ENCODE measurements around the gene PCSK5. TPM values are rescaled to one million over a fixed set of nuclear protein-coding genes. Genes with fewer than 3 reads are reported as not detected.

Gene PCSK5
- total RNA-seq, 1 experiment from 2014 or later, result 7.5 TPM

- TF ChIP-seq, protein P1, sequence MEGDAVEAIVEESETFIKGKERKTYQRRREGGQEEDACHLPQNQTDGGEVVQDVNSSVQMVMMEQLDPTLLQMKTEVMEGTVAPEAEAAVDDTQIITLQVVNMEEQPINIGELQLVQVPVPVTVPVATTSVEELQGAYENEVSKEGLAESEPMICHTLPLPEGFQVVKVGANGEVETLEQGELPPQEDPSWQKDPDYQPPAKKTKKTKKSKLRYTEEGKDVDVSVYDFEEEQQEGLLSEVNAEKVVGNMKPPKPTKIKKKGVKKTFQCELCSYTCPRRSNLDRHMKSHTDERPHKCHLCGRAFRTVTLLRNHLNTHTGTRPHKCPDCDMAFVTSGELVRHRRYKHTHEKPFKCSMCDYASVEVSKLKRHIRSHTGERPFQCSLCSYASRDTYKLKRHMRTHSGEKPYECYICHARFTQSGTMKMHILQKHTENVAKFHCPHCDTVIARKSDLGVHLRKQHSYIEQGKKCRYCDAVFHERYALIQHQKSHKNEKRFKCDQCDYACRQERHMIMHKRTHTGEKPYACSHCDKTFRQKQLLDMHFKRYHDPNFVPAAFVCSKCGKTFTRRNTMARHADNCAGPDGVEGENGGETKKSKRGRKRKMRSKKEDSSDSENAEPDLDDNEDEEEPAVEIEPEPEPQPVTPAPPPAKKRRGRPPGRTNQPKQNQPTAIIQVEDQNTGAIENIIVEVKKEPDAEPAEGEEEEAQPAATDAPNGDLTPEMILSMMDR (conservative IDR thresholded peaks at IDR 0.05), result no peak
Measured at GRCh38 chr9:75918909-75919308, 28.4 kb downstream of the PCSK5 start.

More at GRCh38 chr9:75918909-75919308, 28.4 kb downstream of the PCSK5 start:
- H3K23me2 ChIP-seq (ENCODE audit: insufficient read length, low read depth, low read length, poor library complexity, severe bottlenecking), result no peaks in the 10 kb centered on the region
- no peak overlapping the region for H2AFZ ChIP-seq (ENCODE audit: low read length)
- no peak overlapping the region for H3T11ph ChIP-seq (ENCODE audit: low read length)
- no peak overlapping the region for H3K14ac ChIP-seq (ENCODE audit: insufficient read depth, low read length)
- H4K20me1 ChIP-seq (ENCODE audit: control insufficient read depth, insufficient read depth, insufficient read length), result no peaks in the 10 kb centered on the region
- Mint-ChIP-seq H3K4me1 (no peaks in the 10 kb centered on the region), H3K4me3 (no peak overlapping the region), H3K27ac (no peak overlapping the region), H3K27me3 (ENCODE audit: low read depth) (no peaks in the 10 kb centered on the region), H3K36me3 (ENCODE audit: insufficient read depth in 1 of 3, low read depth in 3 of 3) (peaks cover 0 to 5% (median 3%) of the 10 kb centered on the region in 3 experiments; a peak in 3 of 7 replicates), H3K9me3 (peaks cover 3 to 6% of the 10 kb centered on the region in 2 experiments; a peak in 3 of 5 replicates)
- no peak overlapping the region for H2BK120ac ChIP-seq (ENCODE audit: low read depth, low read length, poor library complexity, severe bottlenecking)
- H4K8ac ChIP-seq (replicated peaks; ENCODE audit: insufficient read length, low read depth, low read length), result no peak overlapping the region
- no peak overlapping the region for H4K5ac ChIP-seq (ENCODE audit: insufficient read length, low read depth, low read length)
- no peaks in the 10 kb centered on the region for H3K9me3 ChIP-seq (ENCODE audit: control insufficient read depth, low read depth, low read length)
- H4K91ac ChIP-seq (ENCODE audit: insufficient read length, low read depth, low read length), result no peak overlapping the region
- no peak for DNase-seq
- H2BK15ac ChIP-seq (ENCODE audit: low read depth, low read length), result no peak overlapping the region
- no peak overlapping the region for H3K27ac ChIP-seq (ENCODE audit: insufficient read length, low read depth, low read length)
- no peak overlapping the region for H3K9ac ChIP-seq (ENCODE audit: extremely low read depth, insufficient read length, low read length)
- H3K4ac ChIP-seq (ENCODE audit: low read depth, low read length), result no peak overlapping the region
- no peaks in the 10 kb centered on the region for H3K27me3 ChIP-seq (ENCODE audit: insufficient read depth, low read length)
- no CpG with 5 or more reads among the region's 3 CpGs for WGBS (ENCODE audit: extremely low coverage, insufficient read length, low lambda C conversion rate)
- H2AK5ac ChIP-seq (ENCODE audit: insufficient read length, low read length), result no peak overlapping the region
- H3K56ac ChIP-seq (ENCODE audit: insufficient read length, low read depth, low read length), result no peak overlapping the region
- H3K23ac ChIP-seq (ENCODE audit: insufficient read length, low read depth, low read length), result no peak overlapping the region
- no peak overlapping the region for H2BK20ac ChIP-seq (ENCODE audit: low read depth, low read length, poor library complexity, severe bottlenecking)
- no peak overlapping the region for H3K4me2 ChIP-seq (ENCODE audit: insufficient read depth, insufficient read length, low read length)
- peaks cover 4% of the 10 kb centered on the region; the same call in 1 of the 2 replicates for H3K79me2 ChIP-seq (ENCODE audit: insufficient read depth, low read length)
- no peak overlapping the region for H3K18ac ChIP-seq (ENCODE audit: insufficient read length, low read depth, low read length)
- no peaks in the 10 kb centered on the region for H3K79me1 ChIP-seq (ENCODE audit: insufficient read depth, low read depth, low read length, poor library complexity, severe bottlenecking)
- H2BK5ac ChIP-seq (ENCODE audit: insufficient read length, low read length), result no peak overlapping the region
- no peak overlapping the region for H2BK12ac ChIP-seq (ENCODE audit: insufficient read length, low read depth, low read length)
- H3K4me1 ChIP-seq (ENCODE audit: insufficient read depth, low read length), result no peaks in the 10 kb centered on the region

All from H9 (cell line).